ENCODE measurements around the gene FIBIN.

- TF ChIP-seq, protein P1, sequence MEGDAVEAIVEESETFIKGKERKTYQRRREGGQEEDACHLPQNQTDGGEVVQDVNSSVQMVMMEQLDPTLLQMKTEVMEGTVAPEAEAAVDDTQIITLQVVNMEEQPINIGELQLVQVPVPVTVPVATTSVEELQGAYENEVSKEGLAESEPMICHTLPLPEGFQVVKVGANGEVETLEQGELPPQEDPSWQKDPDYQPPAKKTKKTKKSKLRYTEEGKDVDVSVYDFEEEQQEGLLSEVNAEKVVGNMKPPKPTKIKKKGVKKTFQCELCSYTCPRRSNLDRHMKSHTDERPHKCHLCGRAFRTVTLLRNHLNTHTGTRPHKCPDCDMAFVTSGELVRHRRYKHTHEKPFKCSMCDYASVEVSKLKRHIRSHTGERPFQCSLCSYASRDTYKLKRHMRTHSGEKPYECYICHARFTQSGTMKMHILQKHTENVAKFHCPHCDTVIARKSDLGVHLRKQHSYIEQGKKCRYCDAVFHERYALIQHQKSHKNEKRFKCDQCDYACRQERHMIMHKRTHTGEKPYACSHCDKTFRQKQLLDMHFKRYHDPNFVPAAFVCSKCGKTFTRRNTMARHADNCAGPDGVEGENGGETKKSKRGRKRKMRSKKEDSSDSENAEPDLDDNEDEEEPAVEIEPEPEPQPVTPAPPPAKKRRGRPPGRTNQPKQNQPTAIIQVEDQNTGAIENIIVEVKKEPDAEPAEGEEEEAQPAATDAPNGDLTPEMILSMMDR (conservative IDR thresholded peaks at IDR 0.05 in 1 of 2, IDR thresholded peaks at IDR 0.05 in 1 of 2; ENCODE audit: extremely low read depth in 1 of 2, insufficient read depth in 1 of 2, low read depth in 1 of 2, low read length in 2 of 2): no peak
- no peak for TF ChIP-seq EZH2 (IDR thresholded peaks at IDR 0.05; ENCODE audit: borderline replicate concordance, low read length)
Observed at GRCh38 chr11:27031754-27032153, 37.8 kb downstream of the FIBIN start.

All from mammary epithelial cell (primary cell).